ENCODE data around the gene OR2J2.
"Not testable (repeated sequence)": the region's sequence is repeated elsewhere in the genome, so short reads cannot be mapped to it uniquely, and the experiment has no call there.

GRCh38 chr6:29159922-29160321 lies 10.8 kb upstream of the OR2J2 start:
- not testable (repeated sequence) for TF ChIP-seq POLR2AphosphoS5 (IDR thresholded peaks at IDR 0.05; ENCODE audit: insufficient read depth in 1 of 2, low read depth in 1 of 2); CTCF (IDR thresholded peaks at IDR 0.05)
